Measurements from ENCODE around the gene SLC17A9. TPM values are rescaled to one million over a fixed set of nuclear protein-coding genes. Genes with fewer than 3 reads are reported as not detected.

The SLC17A9 gene
- total RNA-seq, 1 experiment from 2014 or later, result 0.28 TPM

- ChIA-PET CTCF (no interaction called here), POLR2A (no interaction called here)
- intact Hi-C loops (cut with micrococcal nuclease; ENCODE audit: unreplicated experiment), result no loop called here
- Histone ChIP-seq H3K9me3 (ENCODE audit: control insufficient read depth, insufficient read depth, low read depth, low read length) (no peaks in the 10 kb centered on the region), H3K4me1 (ENCODE audit: control insufficient read depth, insufficient read depth, low read length) (no peaks in the 10 kb centered on the region), H3K27ac (ENCODE audit: low read length) (no peak overlapping the region), H3K27me3 (ENCODE audit: control insufficient read depth, insufficient read depth, low read length) (no peaks in the 10 kb centered on the region), H3K36me3 (ENCODE audit: control insufficient read depth, insufficient read depth, low read length) (peaks cover 6% of the 10 kb centered on the region), H3K4me3 (ENCODE audit: low read depth in 2 of 2, low read length in 2 of 2) (no peak overlapping the region)
- TF ChIP-seq REST (IDR thresholded peaks at IDR 0.05; ENCODE audit: insufficient read depth in 1 of 2, low read depth in 2 of 2, low read length in 1 of 2) (no peak), TCF7L2 (IDR thresholded peaks at IDR 0.05; ENCODE audit: low read depth, low read length) (no peak), SIN3A (IDR thresholded peaks at IDR 0.05; ENCODE audit: borderline replicate concordance, insufficient read depth, low read depth, low read length) (no peak), POLR2AphosphoS5 (IDR thresholded peaks at IDR 0.05; ENCODE audit: low read depth, low read length) (no peak), CTCF (IDR thresholded peaks at IDR 0.05) (no peak)
- no TSS peak for BruUV-seq (replicated peaks)
- no peak for DNase-seq (ENCODE audit: low read depth, low spot score)
- ATAC-seq, result no peak
- in situ Hi-C loops (cut with HindIII; ENCODE audit: low pct_unique_long_range_greater_than_20kb, low sequenced_read_pairs), result no loop called here
Observed at GRCh38 chr20:62949962-62950361, 2.5 kb upstream of the SLC17A9 start.

GRCh38 chr20:62950741-62951140 is 1.8 kb upstream of the SLC17A9 start:
- TF ChIP-seq TCF7L2 (IDR thresholded peaks at IDR 0.05; ENCODE audit: low read depth, low read length), result no peak
- no peak for TF ChIP-seq SIN3A (IDR thresholded peaks at IDR 0.05; ENCODE audit: borderline replicate concordance, insufficient read depth, low read depth, low read length)
- no peak for TF ChIP-seq CTCF (IDR thresholded peaks at IDR 0.05)
- TF ChIP-seq REST (IDR thresholded peaks at IDR 0.05; ENCODE audit: insufficient read depth in 1 of 2, low read depth in 2 of 2, low read length in 1 of 2), result no peak
- TF ChIP-seq POLR2AphosphoS5 (IDR thresholded peaks at IDR 0.05; ENCODE audit: low read depth, low read length), result no peak
- Histone ChIP-seq H3K4me3 (ENCODE audit: low read depth in 2 of 2, low read length in 2 of 2) (no peak overlapping the region), H3K27me3 (ENCODE audit: control insufficient read depth, insufficient read depth, low read length) (no peaks in the 10 kb centered on the region), H3K9me3 (ENCODE audit: control insufficient read depth, insufficient read depth, low read depth, low read length) (no peaks in the 10 kb centered on the region), H3K4me1 (ENCODE audit: control insufficient read depth, insufficient read depth, low read length) (peaks cover 5% of the 10 kb centered on the region; the same call in 1 of the 2 replicates), H3K27ac (ENCODE audit: low read length) (no peak overlapping the region), H3K36me3 (ENCODE audit: control insufficient read depth, insufficient read depth, low read length) (peaks cover 6% of the 10 kb centered on the region)
- intact Hi-C loops (cut with micrococcal nuclease; ENCODE audit: unreplicated experiment), result no loop called here
- DNase-seq (ENCODE audit: low read depth, low spot score), result no peak
- in situ Hi-C loops (cut with HindIII; ENCODE audit: low pct_unique_long_range_greater_than_20kb, low sequenced_read_pairs), result no loop called here
- CTCF ChIA-PET, result interaction anchor here (0.6 kb wide), 1 partner anchor 1248 kb away, joined by 3 read pairs; no protein-coding TSS in a partner anchor
- POLR2A ChIA-PET, result no interaction called here
- BruUV-seq (replicated peaks), result no TSS peak
- ATAC-seq, result no peak

Measured in Panc1 (cell line).